ENCODE results near the gene CSNK1D. TPM values are rescaled to one million over a fixed set of nuclear protein-coding genes. Genes with fewer than 3 reads are reported as not detected.
A peak's percentile ranks its signal among the peaks of the same experiment; 100 is the strongest.

CSNK1D gene
- total and polyA plus RNA-seq, 10 of the 15 experiments (the other 5 are each of a cell fraction or from before 2014, with no cell fraction given) = 5.7 to 105 (median 58.1) TPM

DNA sequence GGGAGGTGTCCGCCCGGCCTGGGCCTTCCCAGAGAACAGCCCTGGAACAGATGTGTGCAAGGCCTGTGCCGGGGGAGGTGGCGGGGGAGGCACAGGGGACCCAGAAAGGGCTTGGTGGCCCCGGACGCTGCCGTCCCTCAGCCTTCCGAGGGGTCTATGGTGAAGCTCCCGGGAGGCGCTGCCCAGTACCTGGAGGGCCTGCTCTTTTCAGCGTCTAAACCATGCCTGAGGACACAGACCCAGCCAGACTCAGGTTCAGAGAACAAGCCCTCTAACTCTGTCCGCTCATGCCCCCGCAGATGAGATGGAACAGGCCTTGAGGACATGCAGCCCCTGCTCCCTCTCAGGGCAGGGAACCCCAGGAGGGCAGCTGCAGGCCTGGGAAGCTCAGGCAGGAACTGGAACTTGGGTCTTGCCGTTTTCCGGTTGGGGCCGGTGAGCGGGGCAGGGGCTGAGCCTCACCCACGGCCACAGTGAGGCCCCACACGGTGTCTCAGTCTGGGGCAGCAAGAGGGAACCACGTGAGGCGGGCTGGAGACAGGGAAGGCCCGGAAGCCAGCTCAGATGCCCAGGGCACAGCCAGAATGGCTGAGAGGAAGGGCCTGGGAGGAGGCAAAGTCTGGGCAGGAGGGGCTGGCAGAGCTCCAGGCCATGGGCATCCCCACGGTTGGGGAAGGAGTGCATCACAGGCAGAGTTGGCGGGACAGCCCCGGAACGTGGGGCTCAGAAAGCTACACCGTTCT is 32.1 kb downstream of the CSNK1D start (continued):
- TF ChIP-seq, protein P1, sequence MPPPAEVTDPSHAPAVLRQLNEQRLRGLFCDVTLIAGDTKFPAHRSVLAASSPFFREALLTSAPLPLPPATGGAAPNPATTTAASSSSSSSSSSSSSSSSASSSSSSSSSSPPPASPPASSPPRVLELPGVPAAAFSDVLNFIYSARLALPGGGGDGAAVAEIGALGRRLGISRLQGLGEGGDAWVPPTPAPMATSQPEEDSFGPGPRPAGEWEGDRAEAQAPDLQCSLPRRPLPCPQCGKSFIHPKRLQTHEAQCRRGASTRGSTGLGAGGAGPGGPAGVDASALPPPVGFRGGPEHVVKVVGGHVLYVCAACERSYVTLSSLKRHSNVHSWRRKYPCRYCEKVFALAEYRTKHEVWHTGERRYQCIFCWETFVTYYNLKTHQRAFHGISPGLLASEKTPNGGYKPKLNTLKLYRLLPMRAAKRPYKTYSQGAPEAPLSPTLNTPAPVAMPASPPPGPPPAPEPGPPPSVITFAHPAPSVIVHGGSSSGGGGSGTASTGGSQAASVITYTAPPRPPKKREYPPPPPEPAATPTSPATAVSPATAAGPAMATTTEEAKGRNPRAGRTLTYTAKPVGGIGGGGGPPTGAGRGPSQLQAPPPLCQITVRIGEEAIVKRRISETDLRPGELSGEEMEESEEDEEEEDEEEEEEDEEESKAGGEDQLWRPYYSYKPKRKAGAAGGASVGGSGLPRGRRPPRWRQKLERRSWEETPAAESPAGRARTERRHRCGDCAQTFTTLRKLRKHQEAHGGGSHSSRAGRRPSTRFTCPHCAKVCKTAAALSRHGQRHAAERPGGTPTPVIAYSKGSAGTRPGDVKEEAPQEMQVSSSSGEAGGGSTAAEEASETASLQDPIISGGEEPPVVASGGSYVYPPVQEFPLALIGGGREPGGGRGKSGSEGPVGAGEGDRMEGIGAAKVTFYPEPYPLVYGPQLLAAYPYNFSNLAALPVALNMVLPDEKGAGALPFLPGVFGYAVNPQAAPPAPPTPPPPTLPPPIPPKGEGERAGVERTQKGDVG (CRISPR knock-in tag; IDR thresholded peaks at IDR 0.05) = no peak
- TF ChIP-seq, protein P2, sequence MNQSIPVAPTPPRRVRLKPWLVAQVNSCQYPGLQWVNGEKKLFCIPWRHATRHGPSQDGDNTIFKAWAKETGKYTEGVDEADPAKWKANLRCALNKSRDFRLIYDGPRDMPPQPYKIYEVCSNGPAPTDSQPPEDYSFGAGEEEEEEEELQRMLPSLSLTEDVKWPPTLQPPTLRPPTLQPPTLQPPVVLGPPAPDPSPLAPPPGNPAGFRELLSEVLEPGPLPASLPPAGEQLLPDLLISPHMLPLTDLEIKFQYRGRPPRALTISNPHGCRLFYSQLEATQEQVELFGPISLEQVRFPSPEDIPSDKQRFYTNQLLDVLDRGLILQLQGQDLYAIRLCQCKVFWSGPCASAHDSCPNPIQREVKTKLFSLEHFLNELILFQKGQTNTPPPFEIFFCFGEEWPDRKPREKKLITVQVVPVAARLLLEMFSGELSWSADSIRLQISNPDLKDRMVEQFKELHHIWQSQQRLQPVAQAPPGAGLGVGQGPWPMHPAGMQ (IDR thresholded peaks at IDR 0.05; ENCODE audit: borderline replicate concordance) = no peak
- TF ChIP-seq, protein P3, sequence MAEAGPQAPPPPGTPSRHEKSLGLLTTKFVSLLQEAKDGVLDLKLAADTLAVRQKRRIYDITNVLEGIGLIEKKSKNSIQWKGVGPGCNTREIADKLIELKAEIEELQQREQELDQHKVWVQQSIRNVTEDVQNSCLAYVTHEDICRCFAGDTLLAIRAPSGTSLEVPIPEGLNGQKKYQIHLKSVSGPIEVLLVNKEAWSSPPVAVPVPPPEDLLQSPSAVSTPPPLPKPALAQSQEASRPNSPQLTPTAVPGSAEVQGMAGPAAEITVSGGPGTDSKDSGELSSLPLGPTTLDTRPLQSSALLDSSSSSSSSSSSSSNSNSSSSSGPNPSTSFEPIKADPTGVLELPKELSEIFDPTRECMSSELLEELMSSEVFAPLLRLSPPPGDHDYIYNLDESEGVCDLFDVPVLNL (IDR thresholded peaks at IDR 0.05; ENCODE audit: low read depth, low read length) = no peak
- TF ChIP-seq, protein P4, sequence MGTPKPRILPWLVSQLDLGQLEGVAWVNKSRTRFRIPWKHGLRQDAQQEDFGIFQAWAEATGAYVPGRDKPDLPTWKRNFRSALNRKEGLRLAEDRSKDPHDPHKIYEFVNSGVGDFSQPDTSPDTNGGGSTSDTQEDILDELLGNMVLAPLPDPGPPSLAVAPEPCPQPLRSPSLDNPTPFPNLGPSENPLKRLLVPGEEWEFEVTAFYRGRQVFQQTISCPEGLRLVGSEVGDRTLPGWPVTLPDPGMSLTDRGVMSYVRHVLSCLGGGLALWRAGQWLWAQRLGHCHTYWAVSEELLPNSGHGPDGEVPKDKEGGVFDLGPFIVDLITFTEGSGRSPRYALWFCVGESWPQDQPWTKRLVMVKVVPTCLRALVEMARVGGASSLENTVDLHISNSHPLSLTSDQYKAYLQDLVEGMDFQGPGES (IDR thresholded peaks at IDR 0.05) = no peak
- TF ChIP-seq, protein P5, sequence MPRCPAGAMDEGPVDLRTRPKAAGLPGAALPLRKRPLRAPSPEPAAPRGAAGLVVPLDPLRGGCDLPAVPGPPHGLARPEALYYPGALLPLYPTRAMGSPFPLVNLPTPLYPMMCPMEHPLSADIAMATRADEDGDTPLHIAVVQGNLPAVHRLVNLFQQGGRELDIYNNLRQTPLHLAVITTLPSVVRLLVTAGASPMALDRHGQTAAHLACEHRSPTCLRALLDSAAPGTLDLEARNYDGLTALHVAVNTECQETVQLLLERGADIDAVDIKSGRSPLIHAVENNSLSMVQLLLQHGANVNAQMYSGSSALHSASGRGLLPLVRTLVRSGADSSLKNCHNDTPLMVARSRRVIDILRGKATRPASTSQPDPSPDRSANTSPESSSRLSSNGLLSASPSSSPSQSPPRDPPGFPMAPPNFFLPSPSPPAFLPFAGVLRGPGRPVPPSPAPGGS (IDR thresholded peaks at IDR 0.05; ENCODE audit: borderline replicate concordance, insufficient read depth, low read depth, low read length, poor library complexity, severe bottlenecking) = peak; percentile 7
- no peak for TF ChIP-seq SMAD1 (IDR thresholded peaks at IDR 0.05; ENCODE audit: low read depth, partially characterized antibody)
- TF ChIP-seq MEF2A (IDR thresholded peaks at IDR 0.05; ENCODE audit: insufficient read depth, low read depth, low read length) = no peak
- no peak for TF ChIP-seq CHD1 (IDR thresholded peaks at IDR 0.05; ENCODE audit: low read depth, low read length)
- TF ChIP-seq MEF2B (IDR thresholded peaks at IDR 0.05; ENCODE audit: partially characterized antibody, poor library complexity, severe bottlenecking) = no peak
- TF ChIP-seq KAT2A (conservative IDR thresholded peaks at IDR 0.05; ENCODE audit: control insufficient read depth, low read depth, low read length) = no peak
- TF ChIP-seq CHD2 (IDR thresholded peaks at IDR 0.05; ENCODE audit: borderline replicate concordance, low read depth, low read length) = no peak; the same call in 1 of the 2 replicates
- no peak for TF ChIP-seq NR2C2 (IDR thresholded peaks at IDR 0.05; ENCODE audit: borderline replicate concordance, control insufficient read depth, insufficient read length, low read depth)
- TF ChIP-seq NFYB (IDR thresholded peaks at IDR 0.05; ENCODE audit: insufficient read depth, low read depth, low read length) = no peak
- TF ChIP-seq, protein P6, sequence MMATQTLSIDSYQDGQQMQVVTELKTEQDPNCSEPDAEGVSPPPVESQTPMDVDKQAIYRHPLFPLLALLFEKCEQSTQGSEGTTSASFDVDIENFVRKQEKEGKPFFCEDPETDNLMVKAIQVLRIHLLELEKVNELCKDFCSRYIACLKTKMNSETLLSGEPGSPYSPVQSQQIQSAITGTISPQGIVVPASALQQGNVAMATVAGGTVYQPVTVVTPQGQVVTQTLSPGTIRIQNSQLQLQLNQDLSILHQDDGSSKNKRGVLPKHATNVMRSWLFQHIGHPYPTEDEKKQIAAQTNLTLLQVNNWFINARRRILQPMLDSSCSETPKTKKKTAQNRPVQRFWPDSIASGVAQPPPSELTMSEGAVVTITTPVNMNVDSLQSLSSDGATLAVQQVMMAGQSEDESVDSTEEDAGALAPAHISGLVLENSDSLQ (IDR thresholded peaks at IDR 0.05) = no peak
- TF ChIP-seq YBX1 (IDR thresholded peaks at IDR 0.05) = no peak
- TF ChIP-seq, protein P7, sequence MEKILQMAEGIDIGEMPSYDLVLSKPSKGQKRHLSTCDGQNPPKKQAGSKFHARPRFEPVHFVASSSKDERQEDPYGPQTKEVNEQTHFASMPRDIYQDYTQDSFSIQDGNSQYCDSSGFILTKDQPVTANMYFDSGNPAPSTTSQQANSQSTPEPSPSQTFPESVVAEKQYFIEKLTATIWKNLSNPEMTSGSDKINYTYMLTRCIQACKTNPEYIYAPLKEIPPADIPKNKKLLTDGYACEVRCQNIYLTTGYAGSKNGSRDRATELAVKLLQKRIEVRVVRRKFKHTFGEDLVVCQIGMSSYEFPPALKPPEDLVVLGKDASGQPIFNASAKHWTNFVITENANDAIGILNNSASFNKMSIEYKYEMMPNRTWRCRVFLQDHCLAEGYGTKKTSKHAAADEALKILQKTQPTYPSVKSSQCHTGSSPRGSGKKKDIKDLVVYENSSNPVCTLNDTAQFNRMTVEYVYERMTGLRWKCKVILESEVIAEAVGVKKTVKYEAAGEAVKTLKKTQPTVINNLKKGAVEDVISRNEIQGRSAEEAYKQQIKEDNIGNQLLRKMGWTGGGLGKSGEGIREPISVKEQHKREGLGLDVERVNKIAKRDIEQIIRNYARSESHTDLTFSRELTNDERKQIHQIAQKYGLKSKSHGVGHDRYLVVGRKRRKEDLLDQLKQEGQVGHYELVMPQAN (conservative IDR thresholded peaks at IDR 0.05) = no peak

Data from GM12878 (cell line).